ENCODE results near the gene RASSF10. TPM values are rescaled to one million over a fixed set of nuclear protein-coding genes. Genes with fewer than 3 reads are reported as not detected.

RASSF10 gene
- total and polyA plus RNA-seq, 11 donors = 0.07 to 0.85 (median 0.29) TPM

GRCh38 chr11:12997168-12997567 lies 11.9 kb upstream of the RASSF10 start:
- Histone ChIP-seq H3K27me3 (peaks cover 0 to 10% (median 0%) of the 10 kb centered on the region in 9 donors), H3K9me3 (peaks cover 0 to 9% (median 0%) of the 10 kb centered on the region in 12 donors), H3K4me1 (no peaks in the 10 kb centered on the region), H3K27ac (no peak overlapping the region), H3K36me3 (no peaks in the 10 kb centered on the region), H3K4me3 (no peak overlapping the region)
- no peak for ATAC-seq
- intact Hi-C loops (cut with DNase I) = no loop called here
- WGBS, 4 donors = 71 to 85% (median 81%) methylated on average over 1 of the region's 1 CpG
- no peak for DNase-seq
- TF ChIP-seq, protein P1, sequence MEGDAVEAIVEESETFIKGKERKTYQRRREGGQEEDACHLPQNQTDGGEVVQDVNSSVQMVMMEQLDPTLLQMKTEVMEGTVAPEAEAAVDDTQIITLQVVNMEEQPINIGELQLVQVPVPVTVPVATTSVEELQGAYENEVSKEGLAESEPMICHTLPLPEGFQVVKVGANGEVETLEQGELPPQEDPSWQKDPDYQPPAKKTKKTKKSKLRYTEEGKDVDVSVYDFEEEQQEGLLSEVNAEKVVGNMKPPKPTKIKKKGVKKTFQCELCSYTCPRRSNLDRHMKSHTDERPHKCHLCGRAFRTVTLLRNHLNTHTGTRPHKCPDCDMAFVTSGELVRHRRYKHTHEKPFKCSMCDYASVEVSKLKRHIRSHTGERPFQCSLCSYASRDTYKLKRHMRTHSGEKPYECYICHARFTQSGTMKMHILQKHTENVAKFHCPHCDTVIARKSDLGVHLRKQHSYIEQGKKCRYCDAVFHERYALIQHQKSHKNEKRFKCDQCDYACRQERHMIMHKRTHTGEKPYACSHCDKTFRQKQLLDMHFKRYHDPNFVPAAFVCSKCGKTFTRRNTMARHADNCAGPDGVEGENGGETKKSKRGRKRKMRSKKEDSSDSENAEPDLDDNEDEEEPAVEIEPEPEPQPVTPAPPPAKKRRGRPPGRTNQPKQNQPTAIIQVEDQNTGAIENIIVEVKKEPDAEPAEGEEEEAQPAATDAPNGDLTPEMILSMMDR (IDR thresholded peaks at IDR 0.05) = no peak
- TF ChIP-seq POLR2A (IDR thresholded peaks at IDR 0.05) = no peak

GRCh38 chr11:12998336-12998735 lies 10.8 kb upstream of the RASSF10 start:
- 84 to 93% (median 91%) methylated on average over 5 of the region's 5 CpGs for WGBS, 4 donors
- no peaks in the 10 kb centered on the region for H3K36me3 ChIP-seq
- no peak overlapping the region for H3K27ac ChIP-seq
- H3K4me3 ChIP-seq = no peak overlapping the region
- H3K27me3 ChIP-seq = peaks cover 0 to 10% (median 0%) of the 10 kb centered on the region in 9 donors
- ATAC-seq (no peak), DNase-seq (no peak)
- TF ChIP-seq, protein P1 (IDR thresholded peaks at IDR 0.05) = no peak
- TF ChIP-seq POLR2A (IDR thresholded peaks at IDR 0.05) = no peak
- H3K4me1 ChIP-seq = no peaks in the 10 kb centered on the region
- peaks cover 0 to 9% (median 0%) of the 10 kb centered on the region in 12 donors for H3K9me3 ChIP-seq
- intact Hi-C loops (cut with DNase I) = no loop called here

- DNase-seq (no peak), ATAC-seq (no peak)
- no peaks in the 10 kb centered on the region for H3K36me3 ChIP-seq
- H3K27ac ChIP-seq = no peak overlapping the region
- no peaks in the 10 kb centered on the region for H3K4me1 ChIP-seq
- intact Hi-C loops (cut with DNase I) = no loop called here
- H3K9me3 ChIP-seq = peaks cover 0 to 9% (median 0%) of the 10 kb centered on the region in 12 donors
- H3K4me3 ChIP-seq = no peak overlapping the region
- TF ChIP-seq, protein P1 (IDR thresholded peaks at IDR 0.05) = no peak
- TF ChIP-seq POLR2A (IDR thresholded peaks at IDR 0.05) = no peak
- WGBS, 4 donors = 83 to 89% (median 85%) methylated on average over 7 of the region's 7 CpGs
- peaks cover 0 to 16% (median 0%) of the 10 kb centered on the region in 9 donors for H3K27me3 ChIP-seq
Measured at GRCh38 chr11:12999597-12999996, 9.5 kb upstream of the RASSF10 start.

DNA sequence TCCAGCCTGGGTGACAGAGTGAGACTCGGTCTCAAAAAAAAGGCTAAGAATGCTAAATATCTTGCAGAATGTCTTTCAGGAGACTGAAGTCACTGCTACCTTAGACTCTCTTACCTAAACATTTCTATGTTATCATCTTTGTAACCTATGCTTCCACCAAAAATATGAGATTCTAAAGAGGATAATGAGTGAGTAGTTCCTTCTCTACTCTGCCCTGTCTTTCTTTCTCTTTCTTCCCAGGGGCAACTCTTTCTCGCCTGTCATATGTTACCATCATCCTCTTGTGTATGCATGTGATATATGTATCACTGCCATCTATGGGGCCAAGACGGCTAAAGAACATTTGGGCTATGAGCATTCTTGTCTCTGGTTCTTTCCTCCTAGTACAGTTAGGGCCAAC lies 9.0 kb upstream of the RASSF10 start:
- TF ChIP-seq, protein P1 (IDR thresholded peaks at IDR 0.05) = no peak
- no peak for TF ChIP-seq POLR2A (IDR thresholded peaks at IDR 0.05)
- Histone ChIP-seq H3K27me3 (peaks cover 0 to 21% (median 0%) of the 10 kb centered on the region in 9 donors), H3K9me3 (peaks cover 0 to 9% (median 0%) of the 10 kb centered on the region in 12 donors), H3K36me3 (no peaks in the 10 kb centered on the region), H3K4me1 (no peaks in the 10 kb centered on the region), H3K27ac (no peak overlapping the region), H3K4me3 (no peak overlapping the region)
- intact Hi-C loops (cut with DNase I) = loop anchor here in 1 of 10 donors (10.0 kb wide), 1 partner anchor 105 kb away; no protein-coding TSS in a partner anchor
- WGBS, 4 donors = 89 to 96% (median 93%) methylated on average over 3 of the region's 3 CpGs
- DNase-seq (no peak), ATAC-seq (no peak)
